ENCODE data around the gene SSTR5.

SSTR5 gene

DNA sequence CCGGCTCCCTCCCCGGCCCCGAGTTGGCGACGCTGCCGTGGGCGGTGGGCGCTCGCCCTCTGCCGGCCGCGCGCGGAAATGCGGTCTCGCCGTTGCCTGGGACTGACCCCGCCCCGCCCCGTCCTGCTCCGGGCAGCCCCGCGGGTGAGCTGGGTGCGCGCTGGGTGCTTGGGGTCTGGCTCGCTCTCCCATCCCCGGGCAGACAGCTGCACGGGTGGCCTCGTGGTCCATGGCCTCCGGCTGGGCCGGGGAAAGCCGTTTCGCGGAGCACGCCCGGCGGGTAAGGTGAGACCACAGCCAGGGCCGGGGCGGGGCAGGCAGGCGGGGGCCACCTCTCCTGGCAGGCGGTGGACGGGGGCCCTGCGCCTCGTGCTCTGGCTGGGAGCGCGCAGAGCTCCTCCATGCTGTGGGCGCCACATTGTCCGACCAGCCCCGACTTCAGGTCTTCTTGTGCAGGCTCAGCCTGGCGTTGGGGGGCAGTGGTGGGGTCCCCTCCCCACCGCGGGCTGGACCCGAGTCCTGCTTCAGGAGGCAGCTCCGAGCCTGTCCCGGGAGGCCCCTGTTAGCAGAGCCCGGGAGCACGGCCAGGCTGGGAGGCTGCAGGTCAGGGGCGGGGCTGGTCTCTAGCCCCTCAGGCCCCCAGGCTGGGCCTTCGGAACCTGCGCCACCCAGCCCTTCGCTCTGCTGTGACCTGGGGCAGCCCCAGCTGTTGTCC, 30.5 kb downstream of the SSTR5 start:
- DNase-seq (ENCODE audit: low spot score) (no peak), FAIRE-seq (no peak)

DNA sequence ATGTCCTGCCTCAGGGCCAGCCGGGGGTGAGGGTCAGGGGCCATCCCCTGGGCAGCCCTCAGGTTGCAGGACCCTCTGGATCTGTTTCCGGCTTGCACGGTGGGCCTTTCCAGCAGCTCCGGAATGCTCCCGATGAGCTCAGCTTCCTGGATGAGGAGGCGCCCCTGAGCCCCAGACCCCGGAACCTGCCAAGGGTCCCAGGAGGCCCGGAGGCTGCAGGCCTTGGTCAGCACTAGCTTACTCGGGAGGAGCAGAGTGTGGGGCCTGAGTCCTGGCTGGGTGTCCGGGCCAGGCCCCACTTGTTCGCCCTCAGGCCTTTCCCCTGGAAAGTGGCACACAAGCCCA, 31.1 kb downstream of the SSTR5 start:
- no peak for FAIRE-seq
- DNase-seq (ENCODE audit: low spot score), result no peak

DNA sequence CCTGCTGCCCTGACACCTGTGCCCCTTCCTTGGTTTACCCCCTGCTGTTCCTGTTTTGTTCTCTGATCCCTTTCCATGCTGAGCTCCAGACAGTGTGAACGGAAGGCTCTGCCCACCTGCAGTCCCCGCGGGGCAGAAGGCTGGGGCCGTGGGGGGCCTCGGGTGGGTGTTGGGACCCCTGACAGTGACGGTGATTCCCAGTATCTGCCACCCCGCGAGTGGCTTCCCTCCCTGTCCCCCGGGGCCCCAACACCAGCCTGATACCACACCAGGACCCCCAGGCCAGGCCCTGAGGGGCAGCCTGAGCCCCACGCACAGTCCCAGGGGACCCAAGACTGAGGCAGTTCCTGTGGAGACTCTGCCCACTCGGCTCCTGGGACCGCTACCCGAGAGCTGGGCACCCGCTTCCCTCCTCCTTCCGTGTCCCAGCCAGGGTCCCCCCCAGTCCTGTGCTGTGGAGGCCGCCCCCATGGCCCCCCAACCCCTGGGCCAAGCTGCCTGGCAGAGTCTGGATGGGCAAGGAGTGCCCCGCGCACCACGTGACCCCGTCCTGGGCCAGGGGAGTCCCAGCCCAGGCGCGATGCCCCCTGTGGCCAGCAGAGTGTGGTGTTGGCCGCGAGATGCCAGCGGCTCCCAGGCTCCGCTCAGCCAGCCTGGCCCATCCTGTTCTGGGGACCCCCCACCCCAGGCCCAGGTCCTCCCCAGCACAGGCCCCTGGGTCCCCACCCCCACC, 33.5 kb downstream of the SSTR5 start:
- no peak for FAIRE-seq
- peak; percentile 24 for DNase-seq (ENCODE audit: low spot score)

DNA sequence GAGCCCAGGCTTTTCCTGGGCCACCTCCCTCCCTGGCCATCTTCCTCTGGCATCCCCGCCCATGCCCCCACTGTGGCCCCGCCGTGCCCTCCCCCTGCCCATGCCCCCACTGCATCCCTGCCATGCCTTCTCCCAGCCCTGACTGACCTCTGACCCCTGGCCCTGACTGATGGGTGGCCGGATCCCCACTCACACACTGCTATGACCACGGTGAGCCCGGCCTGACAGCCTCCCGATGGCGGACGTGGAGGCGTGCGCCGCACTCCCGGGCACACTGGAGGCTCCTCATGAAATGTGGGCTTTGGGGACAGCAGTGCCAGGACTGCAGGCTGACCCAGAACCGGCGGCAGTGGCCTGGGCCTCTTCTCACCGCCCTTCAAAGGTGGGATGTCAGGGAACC, 34.1 kb downstream of the SSTR5 start:
- FAIRE-seq, result no peak

DNA sequence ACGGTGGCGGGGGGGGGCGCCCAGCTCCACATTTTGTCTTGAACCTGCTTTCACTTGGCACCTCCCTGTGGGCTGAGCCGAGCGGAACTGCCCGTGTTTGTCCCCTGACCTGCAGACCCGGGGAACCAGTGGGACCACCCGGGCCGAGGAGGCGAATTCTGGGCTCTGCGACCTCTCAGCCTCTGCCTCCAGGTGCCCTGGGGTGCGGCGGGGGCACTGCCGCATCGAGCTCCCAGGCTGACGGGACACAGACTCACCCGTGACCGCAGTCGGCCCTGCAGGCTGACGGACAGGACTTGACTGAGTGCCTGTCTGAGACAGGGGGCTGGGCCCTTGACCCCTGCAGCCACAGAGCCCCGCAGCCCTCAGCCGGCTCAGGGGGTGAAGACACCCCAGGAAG, 34.6 kb downstream of the SSTR5 start:
- no peak for FAIRE-seq
- DNase-seq (ENCODE audit: low spot score), result no peak

More for the DNA sequence above, 34.1 kb downstream of the SSTR5 start:
- no peak for DNase-seq (ENCODE audit: low spot score)

DNA sequence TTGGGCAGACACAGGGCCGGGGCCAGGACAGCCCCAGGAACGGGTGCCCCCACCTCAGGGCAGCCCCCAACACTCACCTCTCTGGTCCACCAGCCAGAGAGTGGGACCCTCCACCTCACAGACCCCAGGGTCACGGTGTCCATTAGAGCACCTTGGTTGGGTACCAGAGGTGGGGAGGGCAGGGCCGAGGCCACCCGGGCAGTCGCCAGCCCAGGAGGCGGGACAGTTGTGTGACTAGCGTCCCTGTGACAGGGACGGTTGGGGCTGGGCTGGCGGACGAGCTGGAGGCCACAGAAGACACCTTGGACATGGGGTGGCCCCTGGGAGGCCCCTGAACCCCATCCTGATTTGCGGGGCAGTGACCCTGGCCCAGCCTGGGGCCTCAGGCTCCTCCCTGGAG, 35.2 kb downstream of the SSTR5 start:
- FAIRE-seq (no peak), DNase-seq (ENCODE audit: low spot score) (no peak)

DNA sequence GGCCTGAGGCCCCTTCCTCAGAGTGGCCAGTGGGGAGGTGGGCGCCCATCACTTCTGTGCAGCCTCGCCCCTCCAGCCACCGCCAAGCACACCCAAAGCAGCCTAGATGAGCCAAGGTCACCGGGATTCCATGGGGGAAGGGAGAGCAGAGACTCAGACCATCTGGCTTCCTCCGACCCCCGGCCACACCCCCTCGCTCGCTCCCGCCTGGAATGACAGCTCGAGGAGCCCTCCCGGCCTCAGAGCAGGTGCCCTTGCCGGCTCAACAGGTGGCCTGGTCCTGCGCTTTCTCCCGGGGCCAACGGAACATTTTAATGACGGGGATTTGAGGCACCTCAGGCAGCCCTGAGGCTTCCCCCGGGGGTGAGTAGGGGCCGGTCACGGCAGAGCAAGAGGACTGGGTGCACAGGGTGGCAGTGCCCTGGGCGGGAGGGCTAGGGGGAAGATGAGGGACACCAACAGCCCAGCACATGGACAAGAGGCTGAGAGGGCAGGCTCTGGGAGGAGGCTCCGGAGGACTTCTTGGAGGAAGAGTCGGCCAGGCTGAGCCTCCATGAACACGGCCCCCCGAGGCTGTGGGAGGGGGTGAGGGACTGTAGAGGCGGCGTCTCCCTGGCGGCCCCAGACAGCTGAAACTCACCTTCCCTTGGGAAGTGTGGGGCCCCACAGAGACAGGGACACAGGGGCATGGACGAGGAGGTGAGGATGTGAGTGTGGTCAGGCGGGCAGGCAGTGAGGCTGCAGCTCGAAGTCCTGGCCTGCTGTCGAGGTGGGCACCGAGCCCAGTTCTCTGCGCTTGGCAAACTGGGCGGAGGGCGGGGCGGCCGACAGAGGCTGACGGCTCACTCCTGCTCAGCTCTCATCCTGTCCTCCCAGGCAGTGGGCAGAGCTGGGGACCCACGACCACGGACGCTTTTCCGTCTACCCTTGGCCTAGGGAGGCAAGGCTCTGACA, 36.0 kb downstream of the SSTR5 start:
- DNase-seq (ENCODE audit: low spot score) (peak; percentile 8), FAIRE-seq (no peak)

DNA sequence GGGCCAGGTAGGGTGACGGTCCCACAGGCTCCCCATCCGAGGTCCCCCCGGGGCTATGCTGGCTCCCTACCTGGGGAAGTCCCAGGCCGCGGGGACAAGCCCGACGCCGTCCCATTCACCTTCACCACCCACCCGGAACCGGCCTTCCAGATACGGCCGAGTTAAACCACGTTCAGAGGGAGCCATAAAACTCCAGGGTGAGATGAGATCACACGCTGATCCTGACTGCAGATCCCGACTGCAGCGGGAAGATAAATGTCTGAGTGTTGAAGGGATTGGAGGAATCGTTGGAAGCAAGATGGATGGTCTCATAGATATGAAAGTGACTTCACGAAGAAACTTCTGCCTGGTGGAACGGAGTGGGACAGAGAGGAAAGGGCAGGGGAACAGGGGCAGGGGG, 37.1 kb downstream of the SSTR5 start:
- no peak for DNase-seq (ENCODE audit: low spot score)
- no peak for FAIRE-seq

DNA sequence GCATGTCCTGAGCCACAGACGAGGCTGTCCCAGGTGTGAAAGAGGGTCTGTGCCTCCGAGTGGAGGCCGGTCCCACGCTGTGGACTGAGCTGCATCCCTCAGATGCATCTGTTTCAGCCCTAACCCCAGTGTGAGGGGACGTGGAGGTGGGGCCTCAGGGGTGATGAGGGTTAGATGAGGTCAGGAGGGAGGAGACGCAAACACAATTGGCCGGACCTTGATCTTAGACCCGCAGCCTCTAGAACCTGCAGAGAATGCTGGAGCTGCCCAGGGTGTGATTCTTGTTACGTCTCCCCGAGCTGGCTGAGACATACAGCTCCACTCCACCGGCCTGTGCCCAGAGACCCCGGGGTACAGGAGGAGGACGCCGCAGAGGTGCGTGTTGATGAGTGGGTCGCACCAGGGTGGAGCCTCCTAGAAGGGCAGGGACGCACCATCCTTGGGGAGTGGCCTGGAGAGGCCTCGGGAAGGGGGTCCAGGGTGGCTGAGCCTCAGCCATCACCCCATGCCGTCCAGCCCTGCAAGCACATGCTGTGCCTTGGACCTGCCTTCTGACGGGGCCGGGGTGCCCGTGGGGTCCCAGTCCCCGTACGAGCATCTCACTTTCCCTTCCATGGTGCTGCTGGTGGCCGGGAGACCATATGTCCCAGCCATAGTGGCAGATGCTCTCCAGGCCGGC, 40.1 kb downstream of the SSTR5 start:
- DNase-seq (ENCODE audit: low spot score), result no peak
- FAIRE-seq, result no peak

DNA sequence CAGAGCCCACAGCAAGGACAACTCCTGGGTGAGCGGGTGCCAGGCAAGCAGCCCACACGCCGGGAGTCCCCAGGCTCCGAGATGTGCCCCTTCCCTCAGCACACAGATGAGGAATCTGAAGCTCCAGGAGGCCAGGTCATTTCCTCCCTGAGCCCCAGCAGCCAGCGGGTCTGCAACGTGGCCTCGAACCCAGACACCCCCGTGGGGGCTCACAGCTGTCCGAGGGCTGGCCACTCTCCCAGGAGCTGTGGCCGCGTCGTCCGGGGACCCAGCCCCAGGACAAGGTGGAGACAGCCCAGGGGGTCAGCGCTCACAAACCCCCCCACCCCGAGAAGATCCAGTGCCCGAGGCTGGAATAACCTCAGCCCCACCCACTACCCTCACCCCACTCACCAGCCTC, 40.9 kb downstream of the SSTR5 start:
- no peak for DNase-seq (ENCODE audit: low spot score)
- FAIRE-seq, result no peak

DNA sequence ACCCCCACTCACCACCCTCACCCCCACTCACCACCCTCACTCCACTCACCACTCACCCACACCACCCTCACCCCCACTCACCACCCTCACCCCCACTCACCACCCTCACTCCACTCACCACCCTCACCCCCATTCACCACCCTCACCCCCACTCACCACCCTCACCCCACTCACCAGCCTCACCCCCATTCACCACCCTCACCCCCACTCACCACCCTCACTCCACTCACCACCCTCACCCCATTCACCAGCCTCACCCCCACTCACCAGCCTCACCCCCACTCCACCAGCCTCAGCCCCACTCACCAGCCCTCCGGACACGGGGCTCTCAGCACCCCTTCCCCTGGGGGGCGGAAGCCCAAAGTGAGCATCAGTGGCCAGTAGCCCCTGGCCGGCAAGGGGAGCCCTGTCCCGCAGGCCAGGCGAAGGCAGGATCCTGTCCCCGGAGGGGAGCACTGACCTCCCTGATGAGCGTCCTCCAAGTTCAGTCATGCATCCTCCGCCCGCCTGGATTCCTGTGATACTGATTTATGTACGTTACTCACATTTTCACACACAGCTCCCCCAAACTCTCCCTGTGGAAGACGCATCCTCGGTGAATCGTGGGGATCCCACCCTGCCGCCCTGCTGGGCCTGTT, 41.5 kb downstream of the SSTR5 start:
- DNase-seq (ENCODE audit: low spot score) (no peak), FAIRE-seq (no peak)

DNA sequence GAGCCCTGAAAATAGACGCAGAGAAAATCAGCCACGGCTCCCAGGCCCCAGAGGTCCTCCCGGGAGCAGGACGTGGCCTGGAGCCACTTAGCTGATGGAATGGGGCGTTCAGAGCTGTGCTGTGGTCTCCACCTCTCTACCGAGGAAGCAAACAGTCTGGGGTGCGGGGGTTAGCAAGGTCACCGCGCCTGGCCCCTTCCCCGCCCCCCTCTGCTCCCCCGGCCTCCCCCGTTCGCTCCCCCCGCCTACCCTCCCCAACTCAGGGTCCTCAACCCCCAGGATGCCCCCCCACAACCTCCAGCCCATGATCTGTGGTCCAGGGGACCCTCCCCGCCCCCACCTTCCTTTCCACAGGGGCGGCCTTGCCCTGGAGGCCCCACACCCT, 44.1 kb downstream of the SSTR5 start:
- no peak for DNase-seq (ENCODE audit: low spot score)
- FAIRE-seq, result no peak

DNA sequence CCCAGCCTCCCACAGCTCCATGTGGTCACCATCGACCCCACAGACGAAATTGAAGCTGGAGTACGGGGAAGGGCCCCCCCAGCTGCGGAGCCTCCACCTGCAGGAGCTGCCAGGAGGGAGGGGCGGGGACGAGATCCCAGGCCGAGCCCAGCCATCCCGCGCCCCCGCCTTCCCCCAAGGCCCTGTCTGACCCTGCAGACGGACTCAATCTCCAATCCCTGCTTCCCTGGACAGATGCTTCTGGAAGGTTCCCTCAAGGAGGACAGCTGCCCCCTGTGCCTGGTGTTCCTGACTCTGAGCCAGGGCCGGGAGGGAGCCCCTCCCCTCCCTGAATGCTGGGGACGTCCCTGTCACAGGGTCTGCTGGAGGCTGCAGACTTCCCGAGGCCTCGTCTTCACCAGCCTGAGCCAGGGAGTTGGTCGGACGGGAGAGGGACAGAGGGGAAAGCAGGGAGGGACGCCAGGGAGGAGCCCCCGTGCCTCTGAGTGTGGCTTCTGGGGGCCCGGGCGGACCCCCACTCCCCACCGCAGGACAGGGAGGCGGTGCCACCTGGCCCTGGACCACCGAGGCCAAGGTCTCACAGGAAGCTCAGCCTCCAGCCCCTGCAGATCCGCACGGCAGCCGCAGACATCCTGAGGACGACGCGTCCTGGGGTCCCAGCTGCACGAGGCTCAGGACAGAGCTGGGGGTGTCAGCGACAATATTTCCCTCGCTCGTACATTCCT, 44.8 kb downstream of the SSTR5 start:
- DNase-seq (ENCODE audit: low spot score) (no peak), FAIRE-seq (no peak)

DNA sequence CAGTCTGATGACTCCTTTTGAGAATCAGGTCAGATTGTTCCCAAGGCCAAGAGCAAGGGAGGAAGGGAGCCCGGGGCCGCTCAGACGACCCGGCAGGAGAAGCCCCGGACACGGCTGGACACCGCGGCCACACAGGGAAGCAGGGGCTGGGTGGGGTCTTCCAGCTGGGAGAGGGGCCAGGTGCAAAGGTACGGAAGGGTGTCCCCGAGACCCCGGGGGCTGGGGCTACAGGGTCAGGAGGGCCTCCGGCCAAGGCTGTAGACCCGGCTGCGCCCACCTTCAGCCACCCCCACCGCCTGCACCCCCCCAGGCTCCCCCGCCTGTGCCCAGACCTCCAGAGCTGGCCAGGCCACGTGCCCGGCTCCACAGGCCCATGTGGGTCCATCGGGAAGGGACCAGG, 45.4 kb downstream of the SSTR5 start:
- DNase-seq (ENCODE audit: low spot score) (no peak), FAIRE-seq (no peak)

DNA sequence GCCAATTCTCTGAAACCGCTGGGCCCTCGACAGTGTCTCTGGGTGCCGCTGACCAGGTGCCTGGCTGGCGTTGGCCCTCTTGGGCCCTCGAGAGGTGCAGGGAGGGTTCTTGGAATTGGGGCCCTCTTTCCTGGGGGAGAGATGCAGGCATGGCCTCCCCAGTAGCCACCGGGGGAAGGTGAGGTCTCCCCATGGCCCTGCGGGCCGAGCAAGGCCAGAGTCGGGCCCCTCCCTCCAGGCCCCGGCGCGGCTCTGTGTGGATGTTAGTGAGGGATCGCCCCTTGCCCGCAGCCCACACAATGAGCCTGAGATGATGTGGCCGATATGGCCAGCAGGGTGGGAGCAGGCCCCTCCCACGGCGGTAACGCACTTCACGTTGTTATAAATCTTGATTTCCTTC, 46.6 kb downstream of the SSTR5 start:
- no peak for FAIRE-seq
- no peak for DNase-seq (ENCODE audit: low spot score)

DNA sequence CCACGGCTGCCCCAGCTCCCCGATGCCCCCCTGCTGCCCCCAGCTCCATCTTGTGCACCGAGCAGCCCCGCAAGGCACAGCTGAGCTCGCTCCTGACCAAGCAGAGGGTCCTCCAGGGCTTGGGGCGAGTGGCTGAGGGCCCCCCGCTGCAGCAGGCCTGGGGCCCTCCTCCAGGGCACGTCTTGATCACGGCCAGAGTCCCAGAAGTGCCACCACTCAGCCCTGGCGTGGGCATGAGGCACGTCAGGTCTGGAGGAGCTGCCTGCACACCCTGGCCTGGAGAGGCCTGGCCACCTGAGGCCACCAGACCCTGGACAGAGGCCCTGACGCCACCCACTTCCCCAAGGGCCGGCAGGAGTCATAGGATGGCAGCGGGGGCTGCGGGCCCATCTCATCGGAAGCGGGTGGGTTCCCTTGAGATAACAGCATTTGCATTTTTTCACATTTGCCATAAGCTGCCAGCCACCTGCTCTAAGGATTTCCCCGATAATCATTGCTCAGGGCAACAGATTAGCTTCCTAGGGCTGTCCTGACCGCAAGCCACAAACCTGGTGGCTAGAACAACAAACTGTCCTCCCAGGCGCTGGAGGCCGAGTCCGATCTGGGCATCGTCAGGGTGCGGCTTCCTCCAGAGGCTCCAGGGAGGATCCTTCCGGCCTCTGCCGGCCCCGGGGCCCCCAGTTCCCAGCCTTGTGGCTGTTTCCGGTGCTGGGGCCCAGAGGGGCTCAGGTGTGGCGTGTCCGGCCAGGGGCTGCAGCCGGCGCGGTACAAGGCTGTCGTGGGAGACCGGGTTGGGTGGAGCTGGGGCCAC, 47.4 kb downstream of the SSTR5 start:
- FAIRE-seq (no peak), DNase-seq (ENCODE audit: low spot score) (peak; percentile 24)

DNA sequence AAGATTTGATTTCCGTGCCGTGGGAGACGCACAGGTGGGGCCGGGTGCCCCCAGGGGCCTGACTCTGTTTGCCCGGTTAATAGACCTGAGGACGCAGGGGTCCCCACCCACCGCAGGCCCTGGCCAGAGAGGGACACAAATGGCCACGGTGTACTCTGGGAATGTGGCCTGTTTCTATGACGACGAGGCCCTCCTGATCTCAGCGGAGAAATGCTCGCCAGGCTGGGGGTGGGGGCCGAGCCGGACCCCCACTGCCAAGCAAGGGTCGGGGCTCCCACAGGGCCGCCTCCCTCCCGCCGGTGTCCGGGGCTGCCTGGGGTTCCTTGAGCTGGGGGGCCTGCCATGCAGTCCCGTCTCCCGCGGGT, 48.0 kb downstream of the SSTR5 start:
- DNase-seq (ENCODE audit: low spot score), result no peak
- no peak for FAIRE-seq

DNA sequence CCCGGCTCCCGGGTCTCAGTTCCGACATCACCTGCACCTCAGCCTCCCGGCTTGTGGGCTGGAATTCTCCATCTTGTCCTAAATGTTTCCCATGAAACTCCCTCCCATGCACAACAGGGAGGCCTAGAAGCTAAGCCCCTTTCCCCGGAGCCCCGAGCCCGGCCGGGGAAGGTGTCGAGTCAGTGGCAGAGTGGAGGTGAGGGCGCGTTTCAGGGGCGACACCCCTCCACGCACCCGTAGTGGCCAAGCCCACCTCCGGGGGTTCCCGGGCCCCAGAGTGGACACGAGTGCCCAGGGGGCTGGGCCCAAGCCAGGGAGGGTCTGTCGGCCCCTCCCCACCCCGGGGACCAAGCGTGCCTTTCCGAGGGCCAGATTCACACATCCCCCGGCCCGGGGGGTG, 48.5 kb downstream of the SSTR5 start:
- DNase-seq (ENCODE audit: low spot score), result no peak
- no peak for FAIRE-seq

DNA sequence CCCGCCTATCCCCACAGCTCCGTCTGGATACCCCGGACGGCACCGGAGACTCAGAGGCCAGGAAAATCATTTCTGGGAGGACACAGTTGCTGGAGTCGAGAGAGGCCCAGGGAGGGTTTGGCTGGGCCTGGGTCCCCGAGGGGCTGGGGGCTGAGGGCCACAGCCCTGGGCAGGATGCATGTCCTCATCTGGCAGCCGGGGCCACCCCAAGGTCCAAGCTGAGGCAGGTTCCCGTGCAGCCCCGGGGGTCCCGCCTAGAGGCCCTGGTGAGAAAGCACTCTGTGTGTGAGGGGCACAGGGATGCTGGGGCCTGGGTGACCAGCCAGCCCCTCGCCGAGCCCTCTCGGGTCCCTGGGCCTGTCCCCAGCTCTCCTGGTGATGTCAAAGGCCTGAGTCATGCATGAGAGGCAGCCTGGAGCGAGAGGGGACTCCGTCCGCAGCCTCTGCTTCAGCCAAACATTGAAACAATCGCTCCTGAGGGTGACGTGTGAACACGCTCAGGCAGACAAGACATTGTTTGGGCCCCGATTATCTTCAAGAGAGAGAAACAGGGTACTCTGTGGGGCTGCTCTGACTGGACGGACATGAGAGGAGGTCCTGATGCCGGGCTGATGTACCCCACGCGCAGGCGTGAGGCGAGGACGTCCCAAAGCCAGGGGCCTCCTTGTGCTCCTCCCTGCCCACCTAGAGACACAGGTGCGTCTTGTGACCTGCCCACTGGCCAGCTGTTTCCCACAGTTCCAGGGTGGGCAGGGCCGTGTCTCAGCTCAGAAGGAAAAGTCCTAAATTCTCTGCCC, 49.3 kb downstream of the SSTR5 start:
- FAIRE-seq, result no peak

More for the DNA sequence above, 49.3 kb downstream of the SSTR5 start:
- no peak for DNase-seq (ENCODE audit: low spot score)
